DND-41 (cell line): ENCODE data around the gene ROCK2.

Experiments used
- ATAC-seq: fragments of 200-7000 bp; cut with Tn5 transposase; 3 replicates; pipeline ENCODE4 v1.9.1; 2021; ENCODE audit warnings: low read depth; ENCODE audit not compliant: insufficient read depth
- DNase-seq: peaks from one replicate; pipeline ENCODE4 v3.0.0-alpha.2; 2020
- H2AFZ ChIP-seq: 2 replicates; pipeline ENCODE4 v1.6.0; 2012; ENCODE audit warnings: low read depth, low read length
- H3K27ac ChIP-seq: 2 replicates; pipeline ENCODE4 v1.5.1; 2012; ENCODE audit warnings: low read length, inconsistent platforms
- H3K27me3 ChIP-seq: fragments of 200-600 bp; sonication (generic); 2 replicates; pipeline ENCODE4 v1.6.0; 2012; ENCODE audit warnings: low read length, mild to moderate bottlenecking, inconsistent platforms; ENCODE audit not compliant: insufficient read depth, poor library complexity
- H3K36me3 ChIP-seq: 2 replicates; pipeline ENCODE4 v1.5.1; 2012; ENCODE audit warnings: low read length, inconsistent platforms; ENCODE audit not compliant: insufficient read depth
- H3K4me1 ChIP-seq: 2 replicates; pipeline ENCODE4 v1.5.1; 2012; ENCODE audit warnings: mild to moderate bottlenecking, low read length; ENCODE audit not compliant: insufficient read depth
- H3K4me2 ChIP-seq: 2 replicates; pipeline ENCODE4 v1.6.0; 2012; ENCODE audit warnings: mild to moderate bottlenecking, moderate library complexity, low read length, inconsistent platforms; ENCODE audit not compliant: insufficient read depth
- H3K4me3 ChIP-seq, 2 experiments: fragments of 200-600 bp in 1 of 2; shearing (Covaris generic) in 1 of 2; 2 replicates each; pipeline ENCODE4 v1.5.1; 2012 to 2016; ENCODE audit warnings: inconsistent platforms in 2 of 2, low read length in 2 of 2, mild to moderate bottlenecking in 2 of 2, low read depth in 1 of 2, moderate library complexity in 1 of 2
- H3K79me2 ChIP-seq: 2 replicates; pipeline ENCODE4 v1.6.0; 2012; ENCODE audit warnings: low read length, inconsistent platforms; ENCODE audit not compliant: insufficient read depth
- H3K9ac ChIP-seq: 2 replicates; pipeline ENCODE4 v1.6.0; 2012; ENCODE audit warnings: low read depth, mild to moderate bottlenecking, inconsistent platforms, low read length, moderate library complexity
- H3K9me3 ChIP-seq: 2 replicates; pipeline ENCODE4 v1.5.1; 2012; ENCODE audit warnings: low read length, moderate library complexity, mild to moderate bottlenecking, inconsistent platforms; ENCODE audit not compliant: insufficient read depth, severe bottlenecking
- H4K20me1 ChIP-seq: 2 replicates; pipeline ENCODE4 v1.6.0; 2012; ENCODE audit warnings: low read length; ENCODE audit not compliant: insufficient read depth
- EZH2 ChIP-seq: IDR thresholded peaks from 3 replicates; pipeline ENCODE4 v1.6.1; 2012; ENCODE audit warnings: borderline replicate concordance, low read depth, mild to moderate bottlenecking, moderate library complexity, low read length, inconsistent platforms; ENCODE audit not compliant: severe bottlenecking
- TF ChIP-seq, protein P1 (sequence below): IDR thresholded peaks from 2 replicates; pipeline ENCODE4 v1.5.1; 2012; ENCODE audit warnings: borderline replicate concordance, low read length, moderate library complexity, mild to moderate bottlenecking; ENCODE audit not compliant: poor library complexity, severe bottlenecking; ENCODE audit errors: extremely low read depth

The ROCK2 gene

DNA sequence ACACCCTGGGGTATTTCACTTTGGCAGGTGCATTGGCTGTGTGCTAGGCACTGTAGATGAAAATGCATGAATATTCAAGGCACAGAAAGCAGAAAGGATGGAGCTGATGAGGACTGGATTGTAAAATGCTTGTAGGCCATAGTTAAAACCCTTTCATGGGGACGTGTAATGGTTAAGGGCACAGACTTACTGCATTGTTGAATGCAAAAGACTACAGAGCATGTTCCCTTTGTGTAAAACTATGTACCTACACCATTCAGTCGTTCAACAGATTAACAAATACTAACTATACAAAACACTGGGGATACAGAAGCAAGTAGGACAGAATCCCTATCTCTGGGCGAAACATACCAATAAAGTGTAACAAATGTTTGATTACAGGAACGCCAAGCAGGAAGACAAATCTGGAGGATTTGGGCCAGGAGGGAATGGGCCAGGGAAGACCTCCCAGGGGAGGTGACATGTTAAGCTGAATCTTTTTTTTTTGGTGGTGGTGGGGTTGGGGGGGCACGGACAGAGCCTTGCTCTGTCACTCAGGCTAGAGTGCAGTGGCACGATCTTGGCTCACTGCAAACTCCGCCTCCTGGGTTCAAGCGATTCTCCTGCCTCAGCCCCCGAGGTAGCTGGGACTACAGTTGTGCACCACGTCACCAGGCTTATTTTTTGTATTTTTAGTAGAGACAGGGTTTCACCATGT, 19.6 kb upstream of the ROCK2 start:
- ATAC-seq (no peak), DNase-seq (no peak)
- no peaks in the 10 kb centered on the region for H3K9me3 ChIP-seq
- no peaks in the 10 kb centered on the region for H4K20me1 ChIP-seq
- H3K9ac ChIP-seq = no peak overlapping the region
- H3K4me1 ChIP-seq = no peaks in the 10 kb centered on the region
- no peaks in the 10 kb centered on the region for H3K36me3 ChIP-seq
- H3K4me3 ChIP-seq = no peak overlapping the region
- no peaks in the 10 kb centered on the region for H3K79me2 ChIP-seq
- TF ChIP-seq, protein P1, sequence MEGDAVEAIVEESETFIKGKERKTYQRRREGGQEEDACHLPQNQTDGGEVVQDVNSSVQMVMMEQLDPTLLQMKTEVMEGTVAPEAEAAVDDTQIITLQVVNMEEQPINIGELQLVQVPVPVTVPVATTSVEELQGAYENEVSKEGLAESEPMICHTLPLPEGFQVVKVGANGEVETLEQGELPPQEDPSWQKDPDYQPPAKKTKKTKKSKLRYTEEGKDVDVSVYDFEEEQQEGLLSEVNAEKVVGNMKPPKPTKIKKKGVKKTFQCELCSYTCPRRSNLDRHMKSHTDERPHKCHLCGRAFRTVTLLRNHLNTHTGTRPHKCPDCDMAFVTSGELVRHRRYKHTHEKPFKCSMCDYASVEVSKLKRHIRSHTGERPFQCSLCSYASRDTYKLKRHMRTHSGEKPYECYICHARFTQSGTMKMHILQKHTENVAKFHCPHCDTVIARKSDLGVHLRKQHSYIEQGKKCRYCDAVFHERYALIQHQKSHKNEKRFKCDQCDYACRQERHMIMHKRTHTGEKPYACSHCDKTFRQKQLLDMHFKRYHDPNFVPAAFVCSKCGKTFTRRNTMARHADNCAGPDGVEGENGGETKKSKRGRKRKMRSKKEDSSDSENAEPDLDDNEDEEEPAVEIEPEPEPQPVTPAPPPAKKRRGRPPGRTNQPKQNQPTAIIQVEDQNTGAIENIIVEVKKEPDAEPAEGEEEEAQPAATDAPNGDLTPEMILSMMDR = no peak
- TF ChIP-seq EZH2 = no peak
- H3K4me2 ChIP-seq = no peak overlapping the region
- H2AFZ ChIP-seq = no peak overlapping the region
- H3K27ac ChIP-seq = no peak overlapping the region
- no peaks in the 10 kb centered on the region for H3K27me3 ChIP-seq

DNA sequence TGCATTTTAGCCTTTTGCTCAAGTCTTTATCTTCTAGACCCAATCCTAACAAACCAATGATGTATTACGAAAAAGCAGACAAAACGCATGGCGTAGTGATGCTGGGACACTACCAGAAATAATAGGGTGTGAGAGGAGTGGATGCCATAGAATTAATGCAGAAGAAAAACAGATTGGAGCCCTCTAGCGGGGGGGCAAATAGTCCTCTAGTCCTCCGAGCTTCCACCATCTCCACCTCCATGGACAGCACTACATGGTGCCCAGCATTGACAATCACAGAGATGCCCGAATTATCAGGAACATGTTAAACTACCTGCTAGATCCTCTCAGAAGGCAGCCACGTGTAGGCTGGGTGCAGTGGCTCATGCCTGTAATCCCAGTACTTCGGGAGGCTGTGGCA, 15.4 kb upstream of the ROCK2 start:
- Histone ChIP-seq H4K20me1 (no peaks in the 10 kb centered on the region), H3K27ac (no peak overlapping the region), H2AFZ (no peak overlapping the region), H3K9ac (no peak overlapping the region), H3K4me1 (no peaks in the 10 kb centered on the region), H3K4me3 (no peak overlapping the region), H3K27me3 (no peaks in the 10 kb centered on the region), H3K79me2 (no peaks in the 10 kb centered on the region), H3K36me3 (no peaks in the 10 kb centered on the region), H3K4me2 (no peak overlapping the region), H3K9me3 (no peaks in the 10 kb centered on the region)
- no peak for DNase-seq
- ATAC-seq = no peak
- TF ChIP-seq EZH2 = no peak
- TF ChIP-seq, protein P1 = no peak

GRCh38 chr2:11357428-11357972, 13.1 kb upstream of the ROCK2 start:
- H3K4me2 ChIP-seq = no peak overlapping the region
- no peaks in the 10 kb centered on the region for H3K79me2 ChIP-seq
- no peak for DNase-seq
- H3K27me3 ChIP-seq = no peaks in the 10 kb centered on the region
- ATAC-seq = no peak
- H3K9me3 ChIP-seq = no peaks in the 10 kb centered on the region
- H3K36me3 ChIP-seq = no peaks in the 10 kb centered on the region
- H3K4me1 ChIP-seq = no peaks in the 10 kb centered on the region
- no peak overlapping the region for H3K4me3 ChIP-seq
- no peak overlapping the region for H3K9ac ChIP-seq
- TF ChIP-seq, protein P1 = no peak
- TF ChIP-seq EZH2 = no peak
- no peak overlapping the region for H2AFZ ChIP-seq
- no peak overlapping the region for H3K27ac ChIP-seq
- no peaks in the 10 kb centered on the region for H4K20me1 ChIP-seq
